Fibroblast of upper back skin (primary cell): ENCODE measurements around the gene COL2A1.
"Not testable (repeated sequence)": the region's sequence is repeated elsewhere in the genome, so short reads cannot be mapped to it uniquely, and the experiment has no call there.

ENCODE experiments used
- DNase-seq: peaks from one replicate; pipeline ENCODE4 v3.0.0-alpha.2; 2013

Gene COL2A1

DNA sequence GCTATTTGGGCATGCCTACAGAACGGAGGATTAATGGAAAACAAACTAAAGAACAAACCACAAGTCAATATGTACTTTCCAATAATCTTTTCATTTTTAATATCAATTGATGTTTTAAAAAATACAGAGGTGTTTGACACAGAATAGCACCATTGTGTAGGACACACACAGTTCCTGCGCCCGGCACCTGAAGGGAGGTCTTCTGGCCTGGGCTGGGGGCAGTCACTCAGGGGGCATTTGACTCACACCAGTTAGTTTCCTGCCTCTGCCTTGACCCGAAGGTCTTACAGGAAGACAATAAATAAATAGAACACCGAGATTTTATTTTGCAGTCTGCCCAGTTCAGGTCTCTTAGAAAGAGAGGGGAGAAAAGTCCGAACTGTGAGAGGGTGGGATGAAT, 31.4 kb downstream of the COL2A1 start:
- no peak for DNase-seq

DNA sequence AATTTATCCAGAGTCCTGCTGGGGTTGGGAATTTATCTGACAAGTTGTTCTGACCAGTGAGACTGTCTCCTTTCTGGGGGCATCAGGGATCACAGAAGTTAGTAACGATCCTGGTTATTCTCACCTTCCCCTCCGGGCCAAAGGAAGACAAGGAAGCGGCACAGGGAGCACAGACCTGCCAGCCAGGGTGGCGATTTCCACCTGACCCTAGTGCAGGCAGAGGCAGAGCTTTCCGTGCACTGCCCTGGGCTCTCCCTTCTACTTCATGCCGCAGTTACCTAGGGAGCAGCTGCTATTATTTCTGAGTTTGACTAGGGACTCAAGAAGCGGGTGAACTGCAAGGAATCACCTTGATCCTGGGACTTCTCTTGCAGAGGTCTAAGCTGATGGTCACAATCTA, 33.4 kb downstream of the COL2A1 start:
- no peak for DNase-seq

DNA sequence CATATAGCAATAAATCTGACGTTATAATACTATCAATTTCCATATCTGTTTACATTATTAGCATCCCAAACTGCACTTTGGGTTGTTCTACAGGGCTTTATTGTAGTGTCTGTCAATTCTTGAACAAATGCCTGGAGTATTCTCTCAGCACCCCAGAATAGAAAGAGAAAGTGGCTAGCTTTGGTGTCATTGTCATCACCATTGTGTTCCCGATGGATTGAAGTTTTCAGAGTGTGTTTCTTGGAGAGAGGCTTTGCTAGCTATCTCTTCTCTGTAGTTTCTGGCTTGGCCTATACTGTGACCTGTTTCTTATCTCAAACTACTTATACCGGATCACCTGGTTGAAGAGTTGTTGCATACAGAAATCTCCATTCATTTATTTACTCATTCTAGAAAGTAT, 34.4 kb downstream of the COL2A1 start:
- DNase-seq, result no peak

DNA sequence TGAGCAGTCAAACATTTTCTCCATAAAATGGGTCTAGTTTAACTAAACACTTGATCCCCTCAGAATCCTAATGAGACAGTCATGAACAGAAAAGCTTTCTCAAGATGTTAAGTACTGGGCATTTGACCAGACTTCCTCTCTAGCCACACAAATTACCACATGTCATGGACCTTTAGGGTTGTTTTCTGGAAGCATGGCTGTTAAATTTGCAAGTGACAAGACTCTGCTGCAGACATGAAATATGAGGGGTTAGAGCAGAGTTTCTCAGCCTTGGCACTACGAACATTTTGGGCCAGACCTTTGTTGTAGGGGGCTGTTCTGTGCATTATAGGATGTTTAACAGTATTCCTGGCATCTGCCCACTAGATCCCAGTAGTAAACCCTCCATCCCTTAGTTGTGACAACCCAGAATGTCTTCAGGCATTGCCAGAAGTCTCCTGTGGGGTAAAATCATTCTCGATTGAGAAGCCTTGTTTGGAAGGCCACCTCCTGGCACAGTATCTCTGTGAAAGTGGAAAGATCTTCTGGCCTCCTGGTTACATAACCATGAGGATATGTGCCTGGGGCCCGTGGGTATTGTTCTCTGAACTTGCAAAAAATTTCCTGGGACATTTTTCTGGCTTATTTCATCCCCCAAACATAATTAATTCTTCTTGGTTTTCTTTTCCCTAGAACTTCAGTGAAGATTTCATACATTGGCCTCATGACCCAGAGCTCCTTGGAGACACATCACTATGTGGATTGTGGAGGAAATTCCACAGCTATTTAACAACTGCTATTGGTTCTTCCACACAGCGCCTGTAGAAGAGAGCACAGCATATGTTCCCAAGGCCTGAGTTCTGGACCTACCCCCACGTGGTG, 36.6 kb downstream of the COL2A1 start:
- peak; percentile 70 for DNase-seq

DNA sequence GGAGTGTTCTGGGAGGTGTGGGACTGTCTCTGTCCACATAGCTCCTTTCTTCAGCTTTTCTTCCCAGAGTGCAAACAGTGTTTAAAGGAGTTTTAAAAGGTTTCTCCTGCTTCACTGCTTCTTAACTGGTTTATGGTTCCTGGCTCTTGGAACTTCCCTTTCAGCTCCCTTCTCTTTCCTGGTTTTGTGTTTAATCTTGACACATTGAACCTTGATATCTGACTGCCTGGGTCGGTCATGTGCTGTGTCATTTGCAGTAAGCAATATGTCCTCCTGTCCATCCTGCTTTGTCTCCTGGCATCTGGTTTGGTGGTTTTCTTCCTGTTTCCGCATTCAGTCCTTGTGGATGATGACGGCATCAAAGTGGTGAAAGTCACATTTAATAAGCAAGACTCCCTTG, 38.7 kb downstream of the COL2A1 start:
- DNase-seq, result no peak

DNA sequence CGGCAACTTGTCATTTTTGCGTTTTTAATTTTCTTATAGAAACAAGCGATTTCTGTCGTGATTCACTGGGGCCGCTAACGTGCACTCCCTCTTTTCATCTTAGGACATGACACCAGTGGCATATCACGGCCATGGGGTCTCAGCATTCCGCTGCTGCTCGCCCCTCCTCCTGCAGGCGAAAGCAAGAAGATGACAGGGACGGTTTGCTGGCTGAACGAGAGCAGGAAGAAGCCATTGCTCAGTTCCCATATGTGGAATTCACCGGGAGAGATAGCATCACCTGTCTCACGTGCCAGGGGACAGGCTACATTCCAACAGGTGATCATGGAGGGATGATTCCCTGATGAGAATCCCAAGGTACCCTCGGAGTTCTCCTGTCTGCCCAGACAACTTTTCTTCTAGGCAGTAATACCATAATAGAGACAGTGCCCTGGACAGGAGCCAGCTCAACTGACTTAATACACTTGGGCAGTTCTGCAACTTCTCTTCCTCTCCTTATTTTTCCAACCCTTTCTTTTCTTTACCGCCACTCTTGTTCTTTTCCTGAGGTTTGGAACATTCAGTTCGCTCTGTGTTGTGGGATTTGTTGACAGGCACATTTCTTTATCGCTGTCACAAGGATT, 40.1 kb downstream of the COL2A1 start:
- DNase-seq, result no peak

DNA sequence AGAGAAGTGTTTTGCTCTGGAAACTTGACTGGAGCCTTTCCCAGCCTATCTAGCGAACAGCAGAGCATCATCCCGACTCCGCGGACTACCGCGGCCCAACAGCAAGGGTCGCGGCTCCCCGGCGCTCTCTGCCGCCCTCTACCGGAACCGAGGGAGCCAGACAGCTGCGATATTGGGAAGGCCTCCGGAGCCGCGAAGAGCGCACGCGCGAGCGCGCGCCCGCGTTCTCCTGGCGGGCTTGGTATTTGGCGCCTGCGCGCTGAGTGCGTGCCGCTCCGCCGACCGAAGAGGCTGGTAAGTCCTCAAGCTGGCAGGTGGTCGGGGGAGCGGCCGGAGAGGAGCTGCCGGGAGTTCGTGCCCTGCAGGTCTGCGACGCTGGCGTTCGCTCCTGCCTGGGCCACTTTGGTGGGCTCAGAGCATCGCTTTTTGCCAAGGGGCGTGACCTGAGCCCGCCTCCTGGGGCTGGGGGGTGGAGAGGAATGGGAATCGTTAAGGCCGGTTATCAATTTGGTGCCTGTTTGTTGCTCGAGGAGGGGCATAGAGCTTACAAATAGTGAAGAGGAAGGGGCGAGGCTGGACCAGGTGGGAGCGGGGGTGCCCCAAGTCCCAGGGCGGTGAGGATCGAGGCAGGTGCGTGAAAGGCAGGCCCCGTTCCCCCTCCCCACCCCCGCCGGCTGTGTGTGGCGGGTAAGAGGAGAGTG, 40.8 kb downstream of the COL2A1 start, which contains the start of gene TMEM106C:
Gene TMEM106C (plus strand): TSS at position 257 of the 701 bp plus-strand sequence. CDS start 641 bp downstream, outside the sequence.
- peak; percentile 87 for DNase-seq

DNA sequence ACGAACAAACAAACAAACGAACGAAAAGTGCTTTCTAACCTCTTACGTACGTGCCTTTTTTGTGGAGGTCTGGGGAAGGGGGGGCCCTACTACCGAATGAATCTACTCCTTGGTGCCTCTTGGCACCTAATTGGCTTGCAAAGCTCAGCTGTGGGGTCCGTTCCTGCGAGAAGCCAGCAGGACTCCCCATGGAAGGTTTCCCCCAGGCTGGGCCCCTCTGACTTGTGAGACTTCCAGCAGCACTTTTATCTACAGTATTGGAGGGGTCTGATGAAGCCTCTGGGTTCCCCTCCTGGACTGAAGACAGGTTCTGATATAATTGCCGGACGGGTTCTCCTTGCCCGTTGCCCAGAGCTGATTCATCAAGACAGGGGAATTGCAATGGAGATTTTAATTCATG, 42.1 kb downstream of the COL2A1 start:
- no peak for DNase-seq

DNA sequence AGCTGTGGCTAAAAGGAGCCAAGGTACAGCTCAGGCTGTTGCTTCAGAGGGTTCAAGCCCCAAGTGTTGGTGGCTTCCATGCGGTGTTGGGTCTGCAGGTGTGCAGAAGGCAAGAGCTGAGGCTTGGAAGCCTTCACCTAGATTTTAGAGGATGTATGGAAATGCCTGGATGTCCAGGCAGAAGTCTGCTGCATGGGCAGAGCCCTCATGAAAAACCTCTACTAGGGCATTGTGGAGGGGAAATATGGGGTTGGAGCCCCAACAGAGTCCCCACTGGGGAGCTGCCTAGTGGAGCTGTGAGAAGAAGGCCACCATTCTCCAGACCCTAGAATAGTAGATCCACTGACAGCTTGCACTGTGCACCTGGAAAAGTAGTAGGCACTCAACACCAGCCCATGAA, 46.6 kb downstream of the COL2A1 start:
- DNase-seq, result not testable (repeated sequence)

DNA sequence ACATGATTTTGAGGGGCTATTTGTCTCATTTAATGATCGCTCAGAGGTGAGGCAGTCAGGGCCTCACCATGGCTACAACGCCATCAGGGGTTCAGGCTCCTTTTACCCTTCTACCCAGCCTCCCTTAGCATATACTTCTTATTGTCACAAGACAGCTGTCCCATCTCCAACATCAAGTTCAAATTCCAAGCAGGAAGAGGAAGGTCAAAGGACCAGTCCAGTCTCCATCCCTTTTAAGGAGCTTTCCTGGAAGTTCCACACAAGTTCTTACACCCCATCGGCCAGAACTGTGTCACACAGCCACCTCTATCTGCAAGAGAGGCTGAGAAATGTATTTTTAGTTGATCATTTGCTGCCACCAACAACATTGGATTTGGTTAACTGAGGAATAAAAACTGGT, 49.2 kb downstream of the COL2A1 start:
- no peak for DNase-seq

DNA sequence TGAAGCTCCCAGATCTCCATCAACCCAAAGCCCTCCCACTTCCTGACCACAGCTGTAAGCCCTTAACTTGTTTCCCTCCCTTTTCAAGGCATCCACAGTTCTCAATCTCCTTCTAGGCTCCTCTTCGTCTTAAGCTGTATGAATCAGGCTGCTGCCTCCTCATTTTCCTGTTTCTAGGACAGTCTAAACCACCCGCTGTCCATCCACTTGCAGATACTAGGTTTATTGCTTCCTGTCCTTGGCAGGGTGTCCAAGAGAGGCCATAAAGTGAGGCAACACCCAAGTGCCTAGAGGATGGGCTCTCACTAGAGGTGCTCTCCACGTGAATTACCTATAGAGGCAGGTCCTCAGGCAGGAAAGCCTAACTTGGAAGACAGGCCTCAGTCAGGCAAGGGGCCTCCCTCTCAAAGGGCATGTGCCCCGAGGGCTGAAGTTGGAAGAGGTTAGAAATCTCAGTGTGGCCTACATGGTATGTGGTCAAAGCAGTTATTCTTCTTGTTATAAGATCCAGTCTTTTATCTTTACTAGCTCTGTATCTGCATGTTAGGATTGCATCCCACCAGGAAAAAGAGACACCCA, 49.7 kb downstream of the COL2A1 start:
- no peak for DNase-seq

DNA sequence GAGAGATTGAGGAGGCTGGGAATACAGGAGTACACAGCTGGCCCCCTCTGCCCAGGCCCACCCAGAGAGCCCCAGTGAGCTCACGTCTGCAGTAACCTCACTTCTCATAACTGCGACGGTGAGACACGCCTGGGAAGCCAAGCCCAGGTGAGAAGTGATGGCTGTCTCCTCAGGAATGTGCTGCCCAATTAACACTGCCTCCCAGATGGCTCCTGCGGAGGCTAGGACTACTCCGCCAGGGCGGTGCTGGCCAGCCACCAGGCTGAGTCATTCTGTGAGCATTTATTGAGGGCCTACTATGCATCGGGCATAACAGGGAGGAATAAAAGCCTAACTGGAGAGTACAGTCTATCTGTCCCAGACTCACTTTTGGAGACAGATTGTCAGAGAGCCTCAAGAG, 50.2 kb downstream of the COL2A1 start:
- no peak for DNase-seq

DNA sequence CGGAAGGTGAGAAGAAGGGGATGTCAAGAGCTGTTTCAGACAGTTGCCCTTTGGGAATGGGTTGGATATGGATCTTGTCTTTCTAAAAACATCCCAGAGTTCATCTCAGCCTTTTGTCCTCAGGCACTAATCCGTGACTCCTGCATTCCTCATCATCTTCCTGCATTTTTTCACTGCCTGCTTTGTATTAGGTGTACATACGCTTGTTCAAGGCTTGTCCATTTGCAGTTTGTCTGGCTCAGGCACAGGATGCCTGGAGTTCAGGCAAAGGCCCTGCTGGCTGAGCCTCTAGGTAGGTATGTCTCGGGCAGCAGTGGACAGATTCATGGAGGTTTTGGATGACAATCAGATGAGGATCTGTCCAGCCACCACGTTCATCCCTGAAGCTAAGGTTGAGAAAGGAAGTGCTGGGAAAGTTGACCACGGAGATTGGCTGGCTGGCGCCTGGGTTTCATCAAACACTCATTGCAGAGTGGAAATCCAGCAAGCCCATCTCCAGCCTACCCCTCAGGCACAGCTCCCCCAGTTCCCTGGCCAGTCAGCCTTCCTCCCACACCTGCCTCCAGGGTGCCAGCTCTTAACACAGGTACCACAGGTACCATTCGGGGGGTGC, 53.3 kb downstream of the COL2A1 start:
- no peak for DNase-seq

DNA sequence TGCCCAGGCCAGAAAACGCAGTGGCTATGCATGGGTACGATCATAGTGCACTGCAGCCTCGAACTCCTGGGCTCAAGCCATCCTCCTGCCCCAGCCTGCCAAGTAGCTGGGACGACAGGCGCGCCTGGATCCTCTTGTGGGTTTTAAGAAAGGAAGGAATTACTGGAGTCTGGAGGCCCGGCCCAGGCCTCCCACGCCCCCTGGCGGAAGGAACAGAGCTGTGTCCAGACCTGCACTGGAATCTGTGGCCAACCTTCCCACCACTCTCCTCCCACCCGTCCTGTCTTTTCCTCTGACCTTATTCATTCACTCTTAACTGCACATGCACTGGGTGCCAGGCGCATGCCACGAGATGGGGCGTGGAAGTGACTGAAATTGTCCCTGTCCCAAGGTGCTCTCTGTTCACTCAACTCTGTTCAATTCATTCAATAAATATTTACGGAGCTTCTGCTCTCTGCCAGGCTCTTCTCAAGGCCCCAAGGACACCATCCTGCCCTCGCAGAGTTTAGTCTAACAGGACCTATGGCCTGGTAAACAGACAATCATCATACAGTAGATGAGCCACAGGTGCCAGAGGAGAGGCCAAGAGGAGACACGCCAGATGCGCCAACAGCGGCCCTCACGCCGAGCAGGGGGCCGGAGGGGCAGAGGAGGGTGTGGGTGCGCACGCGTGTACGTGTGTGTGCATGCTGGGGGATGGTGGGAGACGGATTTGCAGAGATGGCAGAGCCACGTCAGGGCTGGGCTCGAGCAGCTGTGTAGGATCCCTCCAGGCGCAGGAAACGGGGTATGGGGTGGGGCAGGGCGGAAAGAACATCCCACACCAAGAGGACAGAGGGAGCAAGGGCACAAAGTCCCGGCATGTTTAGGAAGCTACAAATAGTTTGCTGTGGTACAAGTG, 54.6 kb downstream of the COL2A1 start:
- DNase-seq, result peak; percentile 81

DNA sequence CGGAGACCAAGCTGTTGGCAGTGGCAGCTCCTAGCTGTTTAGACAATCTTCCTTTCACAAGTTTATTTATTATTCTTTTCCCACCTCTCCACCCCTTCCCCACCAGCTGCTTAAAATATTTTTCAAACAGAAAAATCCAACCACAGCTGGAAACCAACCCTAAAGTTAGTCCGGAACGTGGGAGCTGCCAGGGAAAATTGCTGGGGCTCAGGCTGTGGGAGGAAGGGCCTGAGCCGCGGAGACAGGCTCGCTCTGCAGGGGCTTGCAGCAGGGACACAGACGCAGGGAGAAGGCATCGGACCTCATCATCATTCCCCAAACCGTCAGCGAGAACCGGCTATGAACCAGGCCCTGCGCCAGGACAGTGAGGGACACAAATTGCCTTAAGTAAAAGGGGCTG, 56.9 kb downstream of the COL2A1 start:
- peak; percentile 29 for DNase-seq

DNA sequence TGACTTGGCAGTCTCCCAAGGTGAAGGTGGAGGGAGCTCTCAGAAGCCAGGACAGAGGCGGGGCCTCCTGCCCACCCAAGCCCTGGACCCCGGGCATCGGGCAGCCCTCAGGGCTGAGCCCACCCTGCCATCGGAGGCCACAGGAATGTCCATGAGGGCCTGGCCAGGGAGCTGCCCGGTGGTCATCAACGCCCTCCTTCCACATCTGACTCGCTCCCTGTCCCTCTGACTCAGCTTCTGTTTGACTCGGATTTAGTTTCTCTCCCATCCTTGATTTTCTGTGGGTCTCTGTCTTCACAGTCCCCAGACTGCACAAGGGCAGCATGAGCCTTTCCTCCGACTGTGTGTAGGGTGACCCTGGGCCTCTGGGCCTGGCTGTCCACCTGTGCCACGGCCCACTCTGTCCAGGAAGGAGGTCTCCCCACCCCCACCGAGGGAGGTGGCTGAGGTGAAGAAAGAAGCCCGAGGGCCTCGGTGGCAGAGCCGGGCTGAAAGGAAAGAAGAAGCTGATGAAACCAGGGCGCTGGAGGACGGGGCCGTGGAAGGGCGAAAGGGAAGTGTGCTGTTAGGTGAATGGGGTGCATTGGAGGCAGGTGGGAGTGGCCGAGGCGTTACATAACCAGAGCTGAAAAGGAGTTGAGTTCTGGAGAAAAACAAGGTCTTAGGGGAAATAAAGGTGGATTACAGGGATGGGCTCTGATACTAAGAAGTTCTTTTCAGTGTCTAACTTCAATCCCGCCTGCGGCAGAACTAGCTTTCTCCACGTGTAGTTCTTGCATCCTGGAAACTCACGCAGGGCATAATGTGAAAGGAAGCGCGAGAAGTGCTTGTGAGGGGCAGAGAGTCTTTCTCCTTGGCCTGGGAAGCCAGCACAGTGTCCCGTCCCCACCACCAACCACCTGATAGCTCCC, 57.6 kb downstream of the COL2A1 start:
- DNase-seq, result peak; percentile 55

DNA sequence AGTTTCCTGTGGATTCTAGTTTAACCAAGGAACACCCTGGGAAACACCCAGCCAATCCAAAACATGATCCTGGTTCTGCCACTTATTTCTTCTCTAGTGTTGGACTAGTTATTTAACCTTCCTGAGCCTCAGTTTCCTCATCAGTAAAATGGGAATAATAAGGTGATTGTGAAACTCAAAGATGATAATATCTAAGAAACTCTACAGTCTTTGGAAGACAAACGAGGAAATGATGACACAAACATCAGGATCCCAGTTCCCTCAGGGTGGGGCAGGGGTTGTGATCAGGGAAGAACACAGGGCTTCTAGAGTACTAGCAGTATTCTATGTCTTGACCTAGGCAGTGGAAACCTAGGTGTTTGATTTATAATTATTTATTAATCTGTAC, 58.9 kb downstream of the COL2A1 start:
- DNase-seq, result no peak

DNA sequence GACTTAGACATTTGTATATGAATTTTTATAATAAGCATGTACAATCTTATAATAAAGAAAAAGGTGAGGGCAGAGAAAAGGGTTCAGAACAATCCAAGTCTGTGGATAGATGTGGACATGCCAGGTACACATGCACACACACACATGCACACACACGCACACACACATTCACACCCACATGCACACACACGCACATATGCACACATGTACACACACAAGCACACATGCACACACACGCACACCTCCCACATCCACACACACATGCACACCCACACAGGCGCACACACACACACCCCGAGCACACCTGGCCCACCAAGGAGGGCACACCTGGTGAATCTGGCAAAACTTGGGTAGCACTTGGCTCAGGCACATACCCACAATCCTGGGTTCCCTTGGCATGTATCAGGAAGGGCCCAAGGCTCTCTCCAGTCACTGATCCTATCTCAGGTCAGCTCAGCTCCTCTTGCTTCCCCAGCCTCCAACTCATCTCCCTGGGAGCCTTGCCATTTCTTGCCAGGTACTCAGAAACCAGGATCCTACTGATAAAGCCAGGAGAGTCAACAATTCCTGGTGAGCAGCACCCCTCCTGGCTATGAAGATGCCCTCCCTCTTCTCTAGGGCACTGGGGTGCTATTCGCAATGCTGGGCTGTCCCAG, 59.5 kb downstream of the COL2A1 start:
- DNase-seq, result no peak

DNA sequence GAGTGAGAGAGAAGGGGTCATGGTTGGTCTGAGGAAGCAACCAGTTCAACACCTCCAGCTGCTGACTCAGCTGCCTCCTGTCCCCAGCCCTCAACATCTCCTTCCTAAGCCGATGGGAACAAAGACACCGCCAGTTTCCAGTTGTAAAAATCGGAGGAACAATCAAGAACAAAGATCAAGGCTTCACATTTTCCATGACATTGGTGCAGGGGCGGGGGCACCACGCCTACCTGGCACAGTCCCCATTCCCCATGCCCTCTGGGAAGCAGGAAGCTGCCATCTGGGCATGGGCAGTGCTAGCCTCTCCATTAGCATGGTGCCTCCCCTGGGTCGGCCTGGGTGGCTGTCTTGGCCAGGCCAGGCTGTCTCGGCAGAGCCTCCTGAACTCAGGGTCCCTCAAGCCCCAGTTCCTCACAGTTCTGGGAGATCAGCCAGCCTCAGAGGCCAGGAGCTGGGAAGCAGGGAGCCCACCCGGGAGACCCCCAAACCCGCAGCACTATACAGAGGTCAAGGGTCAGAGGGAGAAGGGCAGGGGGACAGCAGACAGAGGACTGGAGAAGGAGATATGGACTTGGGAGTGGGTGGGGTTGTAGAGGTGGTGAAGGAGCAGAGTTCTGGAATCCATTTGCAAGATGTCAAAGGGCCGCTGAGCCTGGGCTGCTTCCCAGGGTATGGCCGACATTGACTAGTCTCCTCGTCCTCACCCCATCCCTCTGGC, 60.5 kb downstream of the COL2A1 start:
- DNase-seq, result no peak
